ENCODE data around the gene LZTS2.

Gene LZTS2

DNA sequence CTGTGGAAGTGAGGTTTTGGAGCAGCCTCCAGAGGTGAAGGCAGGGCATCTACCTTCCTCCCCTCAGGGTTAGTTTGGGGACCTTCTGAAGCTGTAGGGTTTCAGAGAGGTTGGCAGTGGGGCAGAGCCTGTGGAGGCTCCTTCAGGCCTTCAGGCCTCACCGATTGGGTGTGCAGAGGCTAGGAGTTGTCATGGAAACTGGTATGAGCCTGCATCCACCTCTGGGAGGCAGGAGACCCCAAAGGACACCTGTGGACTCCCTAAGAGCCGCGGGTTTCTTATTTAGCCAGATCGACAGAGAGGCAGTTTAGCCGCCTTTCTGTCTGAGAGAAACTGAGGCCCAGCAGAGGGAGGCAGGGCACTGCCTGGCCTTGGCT is 2.0 kb downstream of the LZTS2 start:
- H3K79me2 ChIP-seq (ENCODE audit: insufficient read depth, low read length): no peaks in the 10 kb centered on the region
- H3F3A ChIP-seq (ENCODE audit: insufficient read depth, low read length): no peaks in the 10 kb centered on the region; the same call in 1 of the 2 replicates
- H3K27me3 ChIP-seq (ENCODE audit: insufficient read depth, low read length): no peaks in the 10 kb centered on the region
- no peaks in the 10 kb centered on the region for H3K9me3 ChIP-seq (ENCODE audit: low read length)
- no peaks in the 10 kb centered on the region for H3K36me3 ChIP-seq (ENCODE audit: insufficient read depth, low read length)
- H3K9me2 ChIP-seq (ENCODE audit: low read depth, low read length): no peaks in the 10 kb centered on the region
- H3K9ac ChIP-seq (ENCODE audit: low read length): no peak overlapping the region
- no peak overlapping the region for H2AFZ ChIP-seq (ENCODE audit: low read length)
- H4K20me1 ChIP-seq (ENCODE audit: insufficient read depth, low read length): no peaks in the 10 kb centered on the region
- no peak overlapping the region for H3K27ac ChIP-seq (ENCODE audit: low read depth, low read length, poor library complexity, severe bottlenecking)
- H3K4me2 ChIP-seq (ENCODE audit: low read length): no peak overlapping the region
- H3K4me3 ChIP-seq (ENCODE audit: low read depth, low read length, poor library complexity, severe bottlenecking): no peak overlapping the region
- peaks cover 14% of the 10 kb centered on the region for H3K4me1 ChIP-seq (ENCODE audit: insufficient read depth, low read length, severe bottlenecking)
- TF ChIP-seq CTCF (IDR thresholded peaks at IDR 0.05; ENCODE audit: low read length) (no peak), EZH2 (IDR thresholded peaks at IDR 0.05; ENCODE audit: borderline replicate concordance, low read length) (no peak)

GRCh38 chr10:101002456-101002855 is 2.8 kb downstream of the LZTS2 start:
- Histone ChIP-seq H3K36me3 (ENCODE audit: insufficient read depth, low read length) (no peaks in the 10 kb centered on the region), H3F3A (ENCODE audit: insufficient read depth, low read length) (no peaks in the 10 kb centered on the region; the same call in 1 of the 2 replicates), H3K27me3 (ENCODE audit: insufficient read depth, low read length) (no peaks in the 10 kb centered on the region), H3K9me3 (ENCODE audit: low read length) (no peaks in the 10 kb centered on the region), H3K4me1 (ENCODE audit: insufficient read depth, low read length, severe bottlenecking) (peaks cover 9% of the 10 kb centered on the region), H3K4me3 (ENCODE audit: low read depth, low read length, poor library complexity, severe bottlenecking) (no peak overlapping the region), H2AFZ (ENCODE audit: low read length) (no peak overlapping the region), H4K20me1 (ENCODE audit: insufficient read depth, low read length) (no peaks in the 10 kb centered on the region), H3K27ac (ENCODE audit: low read depth, low read length, poor library complexity, severe bottlenecking) (no peak overlapping the region), H3K9ac (ENCODE audit: low read length) (no peak overlapping the region), H3K79me2 (ENCODE audit: insufficient read depth, low read length) (no peaks in the 10 kb centered on the region), H3K9me2 (ENCODE audit: low read depth, low read length) (no peaks in the 10 kb centered on the region), H3K4me2 (ENCODE audit: low read length) (no peak overlapping the region)
- no peak for TF ChIP-seq CTCF (IDR thresholded peaks at IDR 0.05; ENCODE audit: low read length)
- no peak for TF ChIP-seq EZH2 (IDR thresholded peaks at IDR 0.05; ENCODE audit: borderline replicate concordance, low read length)

DNA sequence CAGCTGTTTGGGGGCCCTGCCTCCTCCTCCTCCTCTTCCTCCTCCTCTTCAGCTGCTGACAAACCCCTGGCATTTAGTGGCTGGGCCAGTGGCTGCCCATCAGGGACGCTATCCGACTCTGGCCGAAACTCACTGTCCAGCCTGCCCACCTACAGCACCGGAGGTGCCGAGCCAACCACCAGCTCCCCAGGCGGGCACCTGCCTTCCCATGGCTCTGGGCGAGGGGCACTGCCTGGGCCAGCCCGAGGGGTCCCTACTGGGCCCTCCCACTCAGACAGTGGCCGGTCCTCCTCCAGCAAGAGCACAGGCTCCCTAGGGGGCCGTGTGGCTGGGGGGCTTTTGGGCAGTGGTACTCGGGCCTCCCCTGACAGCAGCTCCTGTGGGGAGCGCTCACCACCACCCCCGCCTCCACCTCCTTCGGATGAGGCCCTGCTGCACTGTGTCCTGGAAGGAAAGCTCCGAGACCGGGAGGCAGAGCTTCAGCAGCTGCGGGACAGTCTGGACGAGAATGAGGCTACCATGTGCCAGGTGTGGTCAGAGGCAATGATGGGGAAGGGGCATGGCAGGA is 4.1 kb downstream of the LZTS2 start:
- Histone ChIP-seq H3K4me2 (ENCODE audit: low read length) (no peak overlapping the region), H3F3A (ENCODE audit: insufficient read depth, low read length) (no peaks in the 10 kb centered on the region), H4K20me1 (ENCODE audit: insufficient read depth, low read length) (no peaks in the 10 kb centered on the region), H3K4me1 (ENCODE audit: insufficient read depth, low read length, severe bottlenecking) (peaks cover 3% of the 10 kb centered on the region), H3K9me2 (ENCODE audit: low read depth, low read length) (no peaks in the 10 kb centered on the region), H3K9me3 (ENCODE audit: low read length) (no peaks in the 10 kb centered on the region), H3K79me2 (ENCODE audit: insufficient read depth, low read length) (no peaks in the 10 kb centered on the region), H3K4me3 (ENCODE audit: low read depth, low read length, poor library complexity, severe bottlenecking) (no peak overlapping the region), H3K27me3 (ENCODE audit: insufficient read depth, low read length) (no peaks in the 10 kb centered on the region), H2AFZ (ENCODE audit: low read length) (no peak overlapping the region), H3K9ac (ENCODE audit: low read length) (no peak overlapping the region), H3K27ac (ENCODE audit: low read depth, low read length, poor library complexity, severe bottlenecking) (no peak overlapping the region), H3K36me3 (ENCODE audit: insufficient read depth, low read length) (no peaks in the 10 kb centered on the region)
- TF ChIP-seq CTCF (IDR thresholded peaks at IDR 0.05; ENCODE audit: low read length) (no peak), EZH2 (IDR thresholded peaks at IDR 0.05; ENCODE audit: borderline replicate concordance, low read length) (no peak)
